NB4 (cell line): ENCODE data around the gene LIMK2.
A peak's percentile ranks its signal among the peaks of the same experiment; 100 is the strongest.

Experiments
- DNase-seq: peaks from one replicate; pipeline ENCODE4 v3.0.0; 2010; ENCODE audit warnings: low read depth
- H3K4me3 ChIP-seq: one replicate; pipeline ENCODE4 v1.5.1; 2011; ENCODE audit warnings: mild to moderate bottlenecking, low read depth, low read length, moderate library complexity
- MYC ChIP-seq: IDR thresholded peaks from 2 replicates; pipeline ENCODE4 v1.6.1; 2011; ENCODE audit warnings: low read depth, low read length
- POLR2A ChIP-seq: IDR thresholded peaks from 2 replicates; pipeline ENCODE4 v1.6.1; 2011; ENCODE audit warnings: mild to moderate bottlenecking; ENCODE audit not compliant: insufficient read length; ENCODE audit errors: extremely low read depth
- TF ChIP-seq, protein P1 (sequence below): IDR thresholded peaks from 2 replicates; pipeline ENCODE4 v1.6.1; 2011; ENCODE audit warnings: low read depth, low read length
- TF ChIP-seq, protein P2 (sequence below): IDR thresholded peaks from one replicate; pipeline ENCODE4 v1.5.1; 2012; ENCODE audit warnings: low read depth, low read length

LIMK2 gene

DNA sequence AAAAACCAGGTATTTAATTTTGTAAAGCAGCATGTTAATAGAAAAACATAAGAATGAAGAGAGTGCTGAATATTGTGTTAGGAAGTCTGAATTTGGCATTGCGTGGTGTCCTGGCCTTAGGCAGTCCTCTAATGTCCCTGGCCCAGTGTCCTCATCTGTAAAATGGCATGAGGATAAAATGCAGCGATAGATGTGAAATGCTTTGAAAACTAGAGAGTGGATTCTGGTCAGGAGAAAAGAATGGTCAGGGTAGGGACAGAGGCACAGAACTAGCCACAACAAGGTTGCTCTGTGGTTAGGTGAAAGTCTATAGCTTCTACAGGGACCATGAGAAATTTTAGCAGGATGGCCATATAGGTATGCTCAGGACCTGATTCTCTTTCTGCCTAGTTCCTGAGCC lies 33.2 kb upstream of the LIMK2 start:
- TF ChIP-seq, protein P1, sequence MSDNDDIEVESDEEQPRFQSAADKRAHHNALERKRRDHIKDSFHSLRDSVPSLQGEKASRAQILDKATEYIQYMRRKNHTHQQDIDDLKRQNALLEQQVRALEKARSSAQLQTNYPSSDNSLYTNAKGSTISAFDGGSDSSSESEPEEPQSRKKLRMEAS = no peak
- TF ChIP-seq POLR2A (no peak), MYC (no peak)
- TF ChIP-seq, protein P2, sequence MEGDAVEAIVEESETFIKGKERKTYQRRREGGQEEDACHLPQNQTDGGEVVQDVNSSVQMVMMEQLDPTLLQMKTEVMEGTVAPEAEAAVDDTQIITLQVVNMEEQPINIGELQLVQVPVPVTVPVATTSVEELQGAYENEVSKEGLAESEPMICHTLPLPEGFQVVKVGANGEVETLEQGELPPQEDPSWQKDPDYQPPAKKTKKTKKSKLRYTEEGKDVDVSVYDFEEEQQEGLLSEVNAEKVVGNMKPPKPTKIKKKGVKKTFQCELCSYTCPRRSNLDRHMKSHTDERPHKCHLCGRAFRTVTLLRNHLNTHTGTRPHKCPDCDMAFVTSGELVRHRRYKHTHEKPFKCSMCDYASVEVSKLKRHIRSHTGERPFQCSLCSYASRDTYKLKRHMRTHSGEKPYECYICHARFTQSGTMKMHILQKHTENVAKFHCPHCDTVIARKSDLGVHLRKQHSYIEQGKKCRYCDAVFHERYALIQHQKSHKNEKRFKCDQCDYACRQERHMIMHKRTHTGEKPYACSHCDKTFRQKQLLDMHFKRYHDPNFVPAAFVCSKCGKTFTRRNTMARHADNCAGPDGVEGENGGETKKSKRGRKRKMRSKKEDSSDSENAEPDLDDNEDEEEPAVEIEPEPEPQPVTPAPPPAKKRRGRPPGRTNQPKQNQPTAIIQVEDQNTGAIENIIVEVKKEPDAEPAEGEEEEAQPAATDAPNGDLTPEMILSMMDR = no peak
- DNase-seq = no peak
- H3K4me3 ChIP-seq = no peak overlapping the region

DNA sequence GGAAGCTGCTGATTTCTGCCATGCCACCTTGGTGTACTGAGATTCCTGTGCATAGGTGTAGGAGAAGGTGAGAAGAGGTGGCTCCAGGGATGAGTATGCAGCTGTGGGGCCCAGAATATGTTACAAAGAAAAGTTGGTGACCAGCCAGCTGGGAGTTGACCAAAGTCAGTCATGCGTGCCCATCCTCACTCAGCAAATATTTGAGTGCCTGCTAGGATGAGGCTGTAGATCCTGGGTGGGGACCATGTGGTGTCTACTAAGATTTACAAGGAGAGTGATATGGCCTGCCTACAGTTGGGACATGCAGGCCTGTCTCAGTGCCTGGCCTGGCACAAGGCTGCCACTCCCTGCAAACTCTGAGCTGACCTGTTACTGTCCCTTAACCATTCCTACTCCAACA lies 32.8 kb upstream of the LIMK2 start:
- no peak for DNase-seq
- TF ChIP-seq, protein P1 = no peak
- TF ChIP-seq POLR2A = no peak
- TF ChIP-seq, protein P2 = no peak
- TF ChIP-seq MYC = no peak

DNA sequence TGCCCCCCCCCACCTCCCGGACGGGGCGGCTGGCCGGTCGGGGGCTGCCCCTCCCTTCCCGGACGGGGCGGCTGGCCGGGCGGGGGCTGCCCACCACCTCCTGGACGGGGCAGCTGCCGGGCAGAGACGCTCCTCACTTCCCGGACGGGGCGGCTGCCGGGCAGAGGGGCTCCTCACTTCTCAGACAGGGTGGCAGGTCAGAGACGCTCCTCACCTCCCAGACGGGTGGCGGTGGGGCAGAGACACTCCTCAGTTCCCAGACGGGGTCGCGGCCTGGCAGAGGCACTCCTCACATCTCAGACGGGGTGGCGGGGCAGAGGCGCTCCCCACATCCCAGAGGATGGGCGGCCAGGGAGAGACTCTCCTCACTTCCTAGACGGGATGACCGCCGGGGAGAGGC lies 28.1 kb upstream of the LIMK2 start:
- no peak overlapping the region for H3K4me3 ChIP-seq
- DNase-seq = no peak
- TF ChIP-seq, protein P1 = no peak
- TF ChIP-seq MYC (no peak), POLR2A (no peak)
- TF ChIP-seq, protein P2 = no peak

More for the DNA sequence above, 32.8 kb upstream of the LIMK2 start:
- no peak overlapping the region for H3K4me3 ChIP-seq

DNA sequence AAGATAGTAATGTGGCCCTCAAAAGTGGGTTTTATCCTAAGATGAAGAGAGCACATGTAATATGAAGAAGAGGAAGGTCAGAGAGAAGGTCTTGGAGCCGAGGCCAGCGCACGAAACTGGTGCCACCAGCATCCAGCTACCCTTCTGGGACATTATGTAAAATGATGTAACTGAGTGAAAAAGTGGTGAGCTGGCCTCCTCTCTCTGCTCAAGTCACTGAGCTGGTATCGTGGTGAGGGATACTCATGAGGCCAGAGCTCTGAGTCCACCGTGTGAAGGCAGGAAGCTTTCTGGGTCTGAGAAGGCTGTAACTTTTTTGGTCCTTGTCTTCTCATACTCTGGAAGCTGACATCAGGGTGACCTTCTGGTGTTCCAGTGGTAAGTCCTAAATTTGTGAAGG lies 27.0 kb upstream of the LIMK2 start:
- no peak for DNase-seq
- TF ChIP-seq POLR2A (no peak), MYC (no peak)
- TF ChIP-seq, protein P2 = no peak
- TF ChIP-seq, protein P1 = no peak

DNA sequence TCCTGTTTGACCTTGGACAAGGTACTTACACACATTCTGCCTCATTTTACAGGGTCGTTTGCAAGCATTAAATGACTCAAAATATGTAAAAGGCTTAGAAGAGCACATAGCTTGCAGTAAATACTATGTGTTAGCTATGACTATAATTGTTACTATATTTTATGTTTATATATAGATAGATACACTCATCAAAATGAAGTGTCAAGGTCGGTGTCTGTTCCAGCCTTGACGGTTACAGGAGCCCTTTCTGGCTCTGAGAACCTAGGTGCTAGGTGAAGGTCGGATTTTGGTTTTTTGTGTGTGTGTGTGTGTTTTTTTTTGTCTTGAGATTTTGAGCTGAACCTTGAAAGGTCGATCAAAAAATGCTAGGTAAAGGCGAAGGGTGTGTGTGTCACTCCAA lies 24.5 kb upstream of the LIMK2 start:
- H3K4me3 ChIP-seq = no peak overlapping the region
- TF ChIP-seq MYC (no peak), POLR2A (no peak)
- TF ChIP-seq, protein P2 = no peak
- TF ChIP-seq, protein P1 = no peak
- no peak for DNase-seq

More for the DNA sequence above, 27.0 kb upstream of the LIMK2 start:
- no peak overlapping the region for H3K4me3 ChIP-seq

DNA sequence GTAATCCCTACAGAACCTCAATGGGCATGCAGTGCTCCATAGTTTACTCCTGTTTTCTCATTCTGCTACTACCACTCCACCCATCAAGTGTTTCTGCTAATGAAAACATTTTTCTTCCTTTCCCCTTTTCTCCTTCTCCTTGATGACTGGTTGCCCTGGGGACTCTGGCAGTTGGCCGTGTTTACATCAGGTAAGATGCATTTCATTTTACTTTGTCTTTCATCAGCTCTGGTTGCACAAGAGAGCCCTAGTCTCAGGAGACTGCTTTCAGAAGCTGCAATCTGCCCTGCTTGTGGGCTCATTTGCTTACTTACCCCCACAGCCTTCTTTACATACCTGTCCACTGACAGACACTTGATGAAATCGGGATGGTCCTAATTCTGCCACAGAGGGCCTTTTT lies 19.6 kb upstream of the LIMK2 start:
- no peak overlapping the region for H3K4me3 ChIP-seq
- TF ChIP-seq, protein P1 = no peak
- TF ChIP-seq POLR2A (no peak), MYC (no peak)
- TF ChIP-seq, protein P2 = no peak
- DNase-seq = peak; percentile 63
